ENCODE measurements around the gene SRP9.

Gene SRP9

GRCh38 chr1:225748529-225748928 is 29.1 kb upstream of the SRP9 start:
- no peak for DNase-seq (ENCODE audit: extremely low read depth, low read depth)
- TF ChIP-seq, protein P1, sequence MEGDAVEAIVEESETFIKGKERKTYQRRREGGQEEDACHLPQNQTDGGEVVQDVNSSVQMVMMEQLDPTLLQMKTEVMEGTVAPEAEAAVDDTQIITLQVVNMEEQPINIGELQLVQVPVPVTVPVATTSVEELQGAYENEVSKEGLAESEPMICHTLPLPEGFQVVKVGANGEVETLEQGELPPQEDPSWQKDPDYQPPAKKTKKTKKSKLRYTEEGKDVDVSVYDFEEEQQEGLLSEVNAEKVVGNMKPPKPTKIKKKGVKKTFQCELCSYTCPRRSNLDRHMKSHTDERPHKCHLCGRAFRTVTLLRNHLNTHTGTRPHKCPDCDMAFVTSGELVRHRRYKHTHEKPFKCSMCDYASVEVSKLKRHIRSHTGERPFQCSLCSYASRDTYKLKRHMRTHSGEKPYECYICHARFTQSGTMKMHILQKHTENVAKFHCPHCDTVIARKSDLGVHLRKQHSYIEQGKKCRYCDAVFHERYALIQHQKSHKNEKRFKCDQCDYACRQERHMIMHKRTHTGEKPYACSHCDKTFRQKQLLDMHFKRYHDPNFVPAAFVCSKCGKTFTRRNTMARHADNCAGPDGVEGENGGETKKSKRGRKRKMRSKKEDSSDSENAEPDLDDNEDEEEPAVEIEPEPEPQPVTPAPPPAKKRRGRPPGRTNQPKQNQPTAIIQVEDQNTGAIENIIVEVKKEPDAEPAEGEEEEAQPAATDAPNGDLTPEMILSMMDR (IDR thresholded peaks at IDR 0.05; ENCODE audit: low read depth, low read length): no peak

DNA sequence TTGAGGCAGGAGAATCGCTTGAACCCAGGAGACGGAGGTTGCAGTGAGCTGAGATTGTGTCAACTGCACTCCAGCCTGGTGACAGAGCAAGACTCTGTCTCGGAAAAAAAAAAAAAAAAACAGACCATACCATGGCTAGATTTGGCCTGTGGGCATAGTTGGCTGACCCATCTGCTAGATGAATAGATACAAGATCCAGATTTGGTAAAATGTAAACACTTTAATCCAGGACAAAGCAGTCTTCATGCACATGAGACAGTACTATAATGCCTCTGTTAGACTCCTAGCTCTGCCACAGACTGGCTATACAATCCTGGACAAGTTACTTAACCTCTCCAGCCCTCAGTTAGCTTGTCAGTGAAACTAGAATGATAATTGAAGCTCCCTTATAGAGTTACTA is 27.9 kb upstream of the SRP9 start:
- no peak for DNase-seq (ENCODE audit: extremely low read depth, low read depth)

GRCh38 chr1:225750420-225750819 is 27.2 kb upstream of the SRP9 start:
- TF ChIP-seq, protein P1 (IDR thresholded peaks at IDR 0.05; ENCODE audit: low read depth, low read length): no peak
- DNase-seq (ENCODE audit: extremely low read depth, low read depth): no peak

More for the DNA sequence above, 27.9 kb upstream of the SRP9 start:
- TF ChIP-seq, protein P1 (IDR thresholded peaks at IDR 0.05; ENCODE audit: low read depth, low read length): no peak

DNA sequence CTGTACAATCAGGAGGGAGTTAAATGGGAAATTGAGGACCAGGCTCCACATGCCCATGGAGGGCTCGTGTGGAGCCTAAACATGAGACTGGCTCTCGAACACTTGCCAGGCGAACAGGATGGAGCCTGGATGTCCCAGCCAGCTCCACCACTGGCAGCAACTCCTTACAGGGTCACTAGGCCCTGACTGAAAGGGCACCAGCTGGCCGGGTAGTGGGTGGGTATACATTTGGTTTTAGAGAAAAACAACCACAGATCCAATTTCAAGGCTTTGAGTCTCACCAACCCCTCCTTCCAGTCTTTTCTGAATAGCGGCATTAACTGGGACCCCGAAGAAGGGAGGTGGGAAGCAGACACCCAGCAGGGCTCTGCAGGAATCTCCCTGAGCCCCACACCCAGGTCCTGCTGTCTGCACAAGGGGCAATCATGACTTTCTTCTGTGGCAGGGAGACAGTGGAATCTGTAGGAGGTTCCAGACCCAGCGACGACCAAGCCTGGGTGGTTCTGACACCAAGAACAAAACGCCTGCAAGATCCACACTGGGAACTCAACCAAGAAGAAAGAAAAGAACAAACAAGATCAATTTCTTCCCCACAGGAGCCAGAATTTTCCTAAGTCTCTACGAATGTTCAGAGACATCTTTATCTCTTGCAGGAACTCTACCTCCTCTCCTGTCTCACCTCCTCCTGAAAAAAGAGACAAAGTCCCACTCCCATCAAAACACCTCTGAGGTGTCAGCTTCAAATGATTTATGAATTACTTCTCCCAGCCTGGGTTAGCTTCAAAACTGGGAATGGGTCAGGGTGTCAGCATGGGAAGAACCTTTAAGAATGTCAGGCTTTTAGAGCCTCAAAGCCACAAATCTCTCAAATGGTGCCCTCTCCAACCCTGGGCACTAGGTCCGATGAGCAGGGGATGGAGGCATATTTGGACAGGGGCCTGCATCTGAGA is 26.5 kb upstream of the SRP9 start:
- DNase-seq (ENCODE audit: extremely low read depth, low read depth): no peak
- TF ChIP-seq, protein P1 (IDR thresholded peaks at IDR 0.05; ENCODE audit: low read depth, low read length): no peak

DNA sequence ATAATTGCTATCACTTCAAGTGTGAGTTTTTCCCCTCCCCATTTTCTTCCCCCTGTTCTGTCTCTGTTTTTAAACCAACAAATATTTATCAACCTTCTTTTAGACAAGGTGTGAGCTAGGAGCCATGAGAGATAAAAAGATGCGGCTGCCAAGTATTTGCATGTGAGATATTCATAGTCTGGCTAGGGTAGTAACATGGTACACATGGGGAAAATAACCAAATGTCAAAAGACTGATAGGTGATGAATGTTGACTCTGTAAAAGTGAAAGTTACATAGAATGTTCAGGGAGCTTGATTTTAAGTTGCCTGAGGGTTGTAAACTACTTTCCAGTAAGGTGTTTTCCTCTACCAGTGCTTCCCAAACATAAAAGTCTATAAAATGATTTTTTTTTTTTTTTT is 25.4 kb upstream of the SRP9 start:
- no peak for DNase-seq (ENCODE audit: extremely low read depth, low read depth)
- TF ChIP-seq, protein P1 (IDR thresholded peaks at IDR 0.05; ENCODE audit: low read depth, low read length): no peak

- DNase-seq (ENCODE audit: extremely low read depth, low read depth): peak; percentile 77
Observed at GRCh38 chr1:225754940-225755641, 22.5 kb upstream of the SRP9 start.

More at GRCh38 chr1:225754940-225755641, 22.5 kb upstream of the SRP9 start:
- TF ChIP-seq, protein P1 (IDR thresholded peaks at IDR 0.05; ENCODE audit: low read depth, low read length): no peak
